GM19468 (cell line): Measurements from ENCODE around the gene METTL9.
"Not testable (repeated sequence)": the region's sequence is repeated elsewhere in the genome, so short reads cannot be mapped to it uniquely, and the experiment has no call there.

Source experiments
- ATAC-seq: cut with Tn5 transposase; IDR thresholded peaks from one replicate; pipeline ENCODE4 v1.9.1; 2021; ENCODE audit warnings: mild to moderate bottlenecking, moderate library complexity, moderate number of reproducible peaks; ENCODE audit not compliant: unreplicated experiment; ENCODE audit errors: extremely low read depth

Gene METTL9

GRCh38 chr16:21654466-21654865 lies 55.1 kb downstream of the METTL9 start:
- ATAC-seq, result no peak

GRCh38 chr16:21654881-21655280 lies 55.5 kb downstream of the METTL9 start:
- ATAC-seq, result no peak

DNA sequence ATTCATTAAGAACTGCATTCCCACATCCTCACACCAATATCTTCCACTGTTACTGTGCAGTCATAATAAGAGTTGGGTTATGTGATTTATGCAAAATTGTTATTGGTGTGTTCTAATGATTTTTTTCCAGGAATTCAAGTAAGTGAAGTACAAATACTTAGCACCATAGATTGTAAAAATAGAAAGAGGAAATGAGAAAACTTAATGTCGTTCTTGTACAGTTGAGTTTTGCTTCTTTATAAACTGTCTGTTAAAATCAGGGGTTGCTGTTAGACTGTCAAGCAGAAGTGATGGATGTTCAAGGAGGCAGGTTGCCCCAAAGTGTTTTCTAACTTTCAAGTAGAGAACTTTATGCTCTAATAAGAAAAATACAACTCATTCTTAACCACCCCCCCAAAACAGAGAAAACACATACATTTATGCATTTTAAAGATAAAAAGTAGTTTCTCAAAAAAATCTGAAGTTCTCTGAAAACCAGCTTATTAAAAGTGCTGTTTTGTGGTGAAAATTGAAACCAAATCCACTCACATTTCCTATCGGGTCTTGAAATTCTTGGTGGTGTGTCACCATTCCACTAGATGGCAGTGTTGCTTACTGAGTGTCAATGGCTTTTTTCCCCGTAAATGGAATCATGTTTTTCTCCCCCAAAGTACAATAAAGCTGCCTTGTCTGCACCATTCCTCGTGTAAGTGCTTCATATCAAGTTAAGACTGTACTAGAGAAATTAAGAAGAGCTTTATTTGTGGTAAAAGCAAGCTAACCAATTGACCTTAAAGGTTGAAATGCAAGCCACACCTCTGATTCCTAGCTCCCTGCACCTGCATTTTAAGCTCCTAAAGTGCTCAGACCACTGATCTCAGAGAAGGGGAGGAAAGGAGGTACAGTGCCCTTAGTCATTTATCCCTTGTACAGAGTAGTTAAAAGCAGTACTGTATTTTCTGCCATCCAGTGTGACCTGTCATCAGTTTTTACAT lies 57.7 kb downstream of the METTL9 start:
- no peak for ATAC-seq

GRCh38 chr16:21659124-21659523 lies 59.7 kb downstream of the METTL9 start:
- ATAC-seq, result no peak

GRCh38 chr16:21663889-21664647 lies 64.7 kb downstream of the METTL9 start, which contains the start of gene OTOA:
TSS of gene OTOA (plus strand) at chr16:21663968. CDS start at chr16:21678515, 14,547 bp downstream.
- ATAC-seq, result no peak

GRCh38 chr16:21664801-21665492 lies 65.6 kb downstream of the METTL9 start:
- ATAC-seq, result no peak

DNA sequence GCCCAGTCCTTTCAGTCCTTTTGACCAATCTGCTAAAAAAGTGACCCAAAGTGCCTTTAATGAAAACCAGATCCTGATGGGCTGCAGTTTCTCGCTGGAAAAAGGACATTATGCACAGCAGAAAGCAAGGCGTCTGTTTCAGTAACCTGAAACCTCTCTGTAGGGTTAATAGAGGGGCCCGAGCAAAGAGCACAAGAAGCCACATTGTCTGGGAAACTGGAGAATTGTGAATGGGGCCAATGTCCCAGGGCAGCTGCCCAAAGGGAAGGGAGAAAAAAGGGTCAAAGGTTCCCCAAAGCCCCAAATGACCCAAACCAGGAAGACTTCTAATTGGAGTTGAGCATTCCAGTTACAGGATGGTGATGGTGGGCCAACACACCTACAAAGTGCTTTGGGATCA lies 67.4 kb downstream of the METTL9 start:
- no peak for ATAC-seq

- no peak for ATAC-seq
Observed at GRCh38 chr16:21667575-21667974, 68.2 kb downstream of the METTL9 start.

- ATAC-seq, result no peak
Observed at GRCh38 chr16:21673469-21673868, 74.1 kb downstream of the METTL9 start.

GRCh38 chr16:21674456-21674855 lies 75.1 kb downstream of the METTL9 start:
- not testable (repeated sequence) for ATAC-seq

DNA sequence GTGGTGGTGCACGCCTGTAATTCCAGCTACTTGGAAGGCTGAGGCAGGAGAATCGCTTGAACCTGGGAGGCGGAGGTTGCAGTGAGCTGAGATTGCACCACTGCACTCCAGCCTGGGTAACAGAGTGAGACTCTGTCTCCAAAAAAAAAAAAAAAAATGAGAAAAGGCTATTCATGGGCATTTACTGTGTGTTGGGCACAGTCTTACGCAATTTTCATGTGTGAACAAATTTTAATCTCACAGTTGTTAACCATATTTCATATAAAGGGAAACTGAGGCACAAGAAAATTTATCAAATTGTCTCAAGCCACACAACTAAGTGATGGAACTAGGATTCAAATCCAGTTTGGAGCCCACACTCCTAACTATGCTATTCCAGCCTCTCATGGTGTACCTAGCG lies 81.3 kb downstream of the METTL9 start:
- not testable (repeated sequence) for ATAC-seq

DNA sequence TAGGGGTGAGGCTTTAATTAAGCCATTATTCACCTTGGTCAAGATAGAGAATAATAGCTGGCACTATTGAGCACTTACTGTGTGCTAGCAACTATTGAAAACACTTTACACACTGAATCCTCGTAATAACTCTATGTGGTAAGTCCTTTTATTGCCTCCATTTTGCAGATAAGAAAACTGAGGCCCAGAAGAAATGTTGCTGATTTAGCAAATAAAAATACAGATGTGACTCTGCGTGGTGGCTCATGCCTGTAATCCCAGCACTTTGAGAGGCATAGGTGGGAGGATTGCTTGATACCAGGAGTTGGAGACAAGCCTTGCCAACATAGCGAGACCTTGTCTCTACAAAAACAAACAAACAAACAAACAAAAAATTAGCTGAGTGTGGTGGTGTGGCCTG lies 83.8 kb downstream of the METTL9 start:
- ATAC-seq, result no peak

DNA sequence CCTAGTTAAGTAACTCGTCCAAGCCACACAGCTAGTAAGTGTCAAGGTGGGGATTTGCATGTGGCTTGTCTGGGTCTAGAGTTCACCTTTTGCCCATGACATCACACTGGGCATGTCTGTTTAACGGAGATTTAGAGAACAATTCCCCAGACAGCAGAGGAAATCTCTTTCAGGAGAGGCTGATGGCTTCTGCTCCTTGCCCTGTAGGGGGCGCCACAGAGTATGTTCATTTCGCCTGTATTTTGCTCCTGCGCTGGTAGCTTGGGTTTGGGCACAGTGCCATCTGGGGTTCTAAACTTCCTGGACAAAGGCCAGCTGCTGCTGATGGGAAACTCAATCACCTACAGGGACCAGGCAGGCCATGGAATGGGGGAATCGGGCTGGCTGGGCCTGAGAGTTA lies 84.8 kb downstream of the METTL9 start:
- no peak for ATAC-seq

GRCh38 chr16:21685034-21685455 lies 85.7 kb downstream of the METTL9 start:
- no peak for ATAC-seq

DNA sequence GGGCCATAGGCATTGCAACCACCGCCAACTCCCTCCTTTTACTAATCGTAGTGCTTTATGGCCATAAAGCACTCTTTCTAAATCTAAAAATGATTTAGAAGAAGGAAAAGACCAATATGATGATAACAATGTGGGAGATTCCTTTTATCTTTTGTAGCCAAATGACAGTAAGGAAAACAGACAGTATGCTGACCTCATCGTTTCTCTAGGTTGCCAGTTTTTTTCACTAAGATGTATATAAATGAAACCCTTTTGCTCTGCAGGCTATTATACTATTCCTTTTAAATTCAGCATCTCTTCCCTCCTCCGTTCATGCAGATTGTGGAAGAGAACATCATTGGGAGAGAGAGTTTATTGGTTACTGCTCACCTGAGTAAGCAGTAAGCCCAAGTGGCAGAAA lies 89.7 kb downstream of the METTL9 start:
- ATAC-seq, result no peak

GRCh38 chr16:21690967-21691366 lies 91.6 kb downstream of the METTL9 start:
- ATAC-seq, result not testable (repeated sequence)

- ATAC-seq, result no peak
Observed at GRCh38 chr16:21694609-21695008, 95.2 kb downstream of the METTL9 start.

DNA sequence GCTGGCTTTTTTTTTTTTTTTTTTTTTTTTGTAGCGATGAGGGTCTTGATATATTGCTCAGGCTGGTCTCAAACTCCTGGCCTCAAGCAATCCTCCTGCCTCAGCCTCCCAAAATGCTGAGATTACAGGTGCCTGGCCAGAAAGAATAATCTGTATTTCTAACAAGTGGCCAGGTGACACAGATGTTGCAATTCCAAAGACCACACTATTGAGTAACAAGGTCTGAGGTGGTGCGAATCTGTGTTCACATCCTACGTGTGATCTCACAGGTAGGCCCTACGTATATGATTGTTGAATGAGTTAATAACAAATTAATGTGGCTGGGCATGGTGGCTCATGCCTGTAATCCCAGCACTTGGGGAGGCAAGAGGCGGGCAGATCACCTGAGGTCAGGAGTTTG lies 97.7 kb downstream of the METTL9 start:
- no peak for ATAC-seq

GRCh38 chr16:21698169-21699032 lies 99.0 kb downstream of the METTL9 start:
- no peak for ATAC-seq

DNA sequence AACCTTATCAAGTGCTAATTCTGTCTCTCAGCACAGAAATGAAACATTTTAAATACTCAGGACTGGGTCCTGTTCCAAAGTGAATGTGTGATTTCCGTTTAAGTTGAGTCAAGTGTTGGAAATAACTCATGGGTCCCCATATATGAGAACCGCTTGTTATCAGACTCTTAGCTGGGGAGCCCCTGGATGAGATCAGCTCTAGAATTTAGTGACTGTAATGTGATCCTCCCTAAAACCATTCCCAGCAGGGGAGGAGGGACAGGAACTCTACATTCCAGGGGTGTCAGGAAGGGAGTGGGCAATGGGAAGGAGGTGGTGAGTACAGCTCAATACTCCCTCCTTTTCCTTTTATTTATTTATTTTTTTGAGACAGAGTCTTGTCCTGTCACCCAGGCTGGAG lies 101.9 kb downstream of the METTL9 start:
- ATAC-seq, result no peak
